ENCODE results near the gene SMLR1.
A peak's percentile ranks its signal among the peaks of the same experiment; 100 is the strongest.
"Not testable (repeated sequence)": the region's sequence is repeated elsewhere in the genome, so short reads cannot be mapped to it uniquely, and the experiment has no call there.

Gene SMLR1

DNA sequence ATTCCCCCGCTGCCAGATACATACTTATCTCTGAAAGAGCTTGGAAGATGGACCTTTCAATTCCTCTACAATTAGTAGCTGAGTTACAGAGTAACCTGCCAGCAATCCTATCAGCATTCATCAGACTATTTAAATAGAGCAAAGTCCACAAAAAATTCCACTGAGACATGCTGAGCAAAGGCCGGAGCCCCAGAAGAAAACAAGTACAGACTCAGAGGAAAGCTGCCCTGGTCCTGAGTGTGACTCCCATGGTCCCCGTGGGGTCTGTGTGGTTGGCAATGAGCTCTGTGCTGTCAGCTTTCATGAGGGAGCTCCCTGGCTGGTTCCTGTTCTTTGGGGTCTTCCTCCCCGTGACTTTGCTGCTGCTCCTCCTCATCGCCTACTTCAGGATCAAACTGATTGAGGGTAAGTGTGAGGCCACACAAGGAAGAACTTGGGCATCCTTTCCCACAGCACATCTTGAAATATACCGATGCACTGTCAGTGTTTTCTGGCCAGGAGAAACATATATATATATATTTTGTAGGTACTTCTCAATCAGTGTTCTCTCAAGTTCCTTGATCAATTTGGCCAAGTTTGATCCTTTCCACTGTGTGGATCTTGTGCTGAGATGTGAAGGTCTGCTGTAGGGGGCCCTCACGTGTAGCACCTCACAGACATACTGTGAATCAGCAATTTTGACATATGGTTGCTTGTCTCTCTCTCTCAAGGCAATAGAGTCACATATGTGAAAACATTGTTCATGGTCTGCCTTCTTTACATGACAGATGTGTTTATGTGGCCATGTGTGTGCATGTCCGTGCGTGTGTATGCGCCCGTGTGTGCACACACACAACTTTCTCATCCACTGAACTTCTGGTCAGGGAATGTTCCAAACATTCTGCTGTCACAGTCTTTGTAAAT, at the start of gene SMLR1:
Gene SMLR1 (plus strand): TSS at position 160 of the 903 bp plus-strand sequence. CDS start 8 bp downstream, at position 168.
- no peak for DNase-seq (ENCODE audit: low spot score)

- peak; percentile 78 for DNase-seq (ENCODE audit: low spot score)
Observed at GRCh38 chr6:130778946-130779657, 48.1 kb upstream of the SMLR1 start.

GRCh38 chr6:130779658-130780033, 47.6 kb upstream of the SMLR1 start:
- no peak for DNase-seq (ENCODE audit: low spot score)

DNA sequence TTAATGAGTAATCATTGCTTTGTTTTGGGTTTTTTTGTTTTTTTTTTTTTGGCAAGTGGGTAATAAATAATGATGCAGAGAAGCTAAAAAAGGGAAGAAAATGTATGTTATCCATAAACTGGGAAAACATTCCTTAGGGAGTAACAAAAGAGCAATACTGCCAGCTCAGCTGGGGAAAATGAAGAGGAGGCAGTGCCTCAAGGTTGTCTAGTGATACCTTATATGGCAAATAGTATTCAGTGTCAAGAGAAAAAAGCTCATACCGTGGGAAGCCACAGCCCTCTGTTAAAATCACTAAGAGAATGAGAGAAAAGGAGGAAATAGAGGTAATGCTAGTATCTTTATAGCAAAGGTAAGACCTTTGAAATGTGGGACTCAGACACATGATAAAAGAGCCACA, 47.1 kb upstream of the SMLR1 start:
- no peak for DNase-seq (ENCODE audit: low spot score)

- no peak for DNase-seq (ENCODE audit: low spot score)
Observed at GRCh38 chr6:130781557-130781956, 45.6 kb upstream of the SMLR1 start.

GRCh38 chr6:130783416-130784107, 43.6 kb upstream of the SMLR1 start:
- no peak for DNase-seq (ENCODE audit: low spot score)

DNA sequence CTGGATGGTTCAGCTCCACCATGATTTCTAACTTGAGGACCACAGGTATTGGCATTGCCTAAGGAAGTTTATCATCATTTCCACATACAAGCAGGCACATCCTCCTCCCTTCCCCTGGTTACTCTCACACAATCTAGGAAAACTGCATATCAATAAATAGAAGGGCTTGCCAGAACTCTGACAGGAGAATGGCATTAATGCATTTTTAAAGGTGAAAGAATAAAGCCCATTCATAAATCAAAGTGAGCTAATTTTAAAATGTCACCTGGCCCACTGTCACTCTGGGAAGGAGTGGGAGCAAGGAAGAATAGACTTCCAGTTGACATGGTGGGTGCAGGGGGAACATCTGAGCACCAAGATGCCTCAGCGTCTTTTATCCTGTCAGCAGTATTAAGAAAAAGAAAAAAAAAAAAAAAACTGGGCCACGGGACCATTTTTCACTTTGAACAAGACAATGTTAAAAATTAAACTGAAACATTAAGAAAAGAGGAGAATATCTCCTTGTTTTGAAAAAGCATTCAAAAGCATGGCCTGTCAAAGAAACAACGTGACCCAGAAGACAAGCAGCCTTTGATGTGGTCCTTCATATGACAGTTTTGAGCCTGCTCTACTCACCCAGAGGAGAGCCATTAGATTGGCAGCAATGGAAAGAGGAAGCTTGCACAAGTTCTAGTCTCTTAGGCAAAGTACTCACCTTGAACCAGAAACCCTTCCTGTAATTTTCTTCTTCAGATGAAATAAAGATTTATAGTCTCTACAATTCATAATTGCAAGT, 39.3 kb upstream of the SMLR1 start:
- DNase-seq (ENCODE audit: low spot score) = no peak

GRCh38 chr6:130788954-130789353, 38.3 kb upstream of the SMLR1 start:
- no peak for DNase-seq (ENCODE audit: low spot score)

- DNase-seq (ENCODE audit: low spot score) = no peak
Observed at GRCh38 chr6:130794010-130794697, 33.1 kb upstream of the SMLR1 start.

- DNase-seq (ENCODE audit: low spot score) = no peak
Observed at GRCh38 chr6:130794738-130795137, 32.5 kb upstream of the SMLR1 start.

GRCh38 chr6:130796313-130796905, 30.8 kb upstream of the SMLR1 start:
- peak; percentile 55 for DNase-seq (ENCODE audit: low spot score)

DNA sequence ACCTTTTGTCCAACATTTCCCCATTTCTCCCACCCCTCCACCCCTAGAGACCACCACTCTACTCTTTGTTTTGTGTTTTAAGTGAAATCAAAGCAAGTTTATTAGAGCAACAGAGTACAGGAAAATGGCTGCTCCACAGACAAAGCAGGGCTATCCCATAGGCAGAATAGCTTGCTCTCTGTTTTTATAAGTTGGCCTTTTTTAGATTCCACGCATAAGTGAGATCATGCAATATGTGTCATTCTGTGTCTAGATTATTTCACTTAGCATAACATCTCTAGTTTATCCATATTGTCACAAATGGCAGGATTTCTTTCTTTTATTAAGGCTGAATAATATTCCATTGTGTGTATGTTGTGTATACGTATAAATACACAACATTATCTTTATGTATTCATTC, 30.1 kb upstream of the SMLR1 start:
- DNase-seq (ENCODE audit: low spot score) = no peak

- DNase-seq (ENCODE audit: low spot score) = not testable (repeated sequence)
Observed at GRCh38 chr6:130801368-130801767, 25.8 kb upstream of the SMLR1 start.

GRCh38 chr6:130810307-130811030, 16.7 kb upstream of the SMLR1 start:
- DNase-seq (ENCODE audit: low spot score) = peak; percentile 15

DNA sequence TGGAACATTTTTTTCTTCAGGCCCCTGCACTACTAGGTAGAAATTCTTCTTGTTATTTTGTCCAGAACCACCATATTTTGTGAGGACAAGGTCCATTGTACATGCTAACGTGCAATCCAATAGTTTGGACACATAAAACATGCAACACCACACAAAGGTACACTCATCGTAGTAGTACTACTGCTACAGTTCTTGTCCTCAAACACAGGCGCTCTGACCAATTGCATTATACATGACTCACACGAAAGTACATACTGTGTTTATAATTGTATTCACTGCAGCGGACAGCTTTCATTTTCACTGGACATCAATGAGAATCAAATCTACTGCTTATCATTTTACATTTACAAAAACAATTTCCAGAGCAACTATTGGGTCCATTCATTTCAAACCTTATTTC, 15.3 kb upstream of the SMLR1 start:
- no peak for DNase-seq (ENCODE audit: low spot score)

DNA sequence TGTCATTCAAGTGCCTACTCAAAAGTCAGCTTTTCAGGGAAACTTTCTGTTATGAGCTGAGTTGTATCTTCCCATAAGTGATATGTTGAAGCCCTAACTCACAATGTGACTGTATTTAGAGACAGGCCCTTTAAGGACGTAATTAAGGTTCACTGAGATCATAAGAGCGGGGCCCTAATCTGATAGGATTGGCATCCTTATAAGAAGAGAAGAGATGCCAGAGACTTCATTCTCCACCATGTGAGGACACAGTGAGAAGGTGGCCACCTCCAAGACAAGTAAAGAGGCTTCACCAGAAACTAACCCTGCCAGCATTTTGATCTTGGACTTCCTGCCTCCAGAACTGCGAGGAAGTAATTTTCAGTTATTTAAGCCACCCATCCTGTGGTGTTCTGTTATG, 12.7 kb upstream of the SMLR1 start:
- no peak for DNase-seq (ENCODE audit: low spot score)

DNA sequence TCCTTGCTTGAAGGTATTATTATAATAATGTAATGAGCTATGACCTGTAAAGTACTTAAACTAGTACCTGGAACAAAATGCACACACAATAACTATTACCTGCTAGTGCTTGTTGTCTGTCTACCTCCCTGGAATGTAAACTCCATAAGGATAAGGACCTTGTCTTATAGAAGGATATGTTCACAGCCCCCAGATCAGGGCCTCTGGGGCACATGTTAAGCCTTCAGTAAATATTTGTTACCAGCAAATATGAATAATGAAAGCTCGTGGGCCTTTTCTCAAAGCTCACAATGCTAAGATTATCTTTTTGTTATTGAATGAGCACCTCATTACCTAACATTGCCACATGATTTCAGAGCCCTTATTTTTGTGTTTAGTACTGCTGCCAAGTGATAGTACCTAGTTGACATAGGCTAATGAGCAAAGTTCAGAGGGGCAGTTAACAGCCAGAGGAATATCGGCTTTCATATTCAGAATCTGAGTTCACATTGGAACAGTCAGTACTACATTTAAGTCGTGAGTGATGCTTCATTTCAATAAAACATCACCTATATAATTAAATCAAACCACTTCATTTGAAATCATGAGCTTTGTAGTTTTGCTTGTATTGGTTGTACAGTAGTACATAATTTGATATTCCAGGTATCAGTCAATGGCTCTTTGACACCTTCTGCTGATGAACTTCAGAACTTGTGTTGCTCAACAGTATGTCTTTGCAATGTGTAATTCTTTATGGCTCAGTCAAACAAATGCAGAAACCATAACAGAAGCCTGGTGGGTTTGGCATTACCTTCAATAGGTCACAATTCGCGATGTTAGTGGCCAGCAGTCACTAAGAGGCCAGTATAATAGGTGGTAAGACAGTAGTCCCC, 11.8 kb upstream of the SMLR1 start:
- DNase-seq (ENCODE audit: low spot score) = no peak

- DNase-seq (ENCODE audit: low spot score) = no peak
Observed at GRCh38 chr6:130822736-130823135, 4.5 kb upstream of the SMLR1 start.

Data from AG20443 (cell line).